Stimulated activated CD4-positive, alpha-beta T cell treated with anti-CD3 and anti-CD28 coated beads, Interleukin-2, amount 100 ng/mL, for 4 hours (primary cell): ENCODE measurements around the gene SMIM5.
"Not testable (repeated sequence)": the region's sequence is repeated elsewhere in the genome, so short reads cannot be mapped to it uniquely, and the experiment has no call there.

Experiments
- DNase-seq: peaks from one replicate; pipeline ENCODE4 v3.0.0-alpha.2; 2020; ENCODE audit warnings: low read depth

The SMIM5 gene

DNA sequence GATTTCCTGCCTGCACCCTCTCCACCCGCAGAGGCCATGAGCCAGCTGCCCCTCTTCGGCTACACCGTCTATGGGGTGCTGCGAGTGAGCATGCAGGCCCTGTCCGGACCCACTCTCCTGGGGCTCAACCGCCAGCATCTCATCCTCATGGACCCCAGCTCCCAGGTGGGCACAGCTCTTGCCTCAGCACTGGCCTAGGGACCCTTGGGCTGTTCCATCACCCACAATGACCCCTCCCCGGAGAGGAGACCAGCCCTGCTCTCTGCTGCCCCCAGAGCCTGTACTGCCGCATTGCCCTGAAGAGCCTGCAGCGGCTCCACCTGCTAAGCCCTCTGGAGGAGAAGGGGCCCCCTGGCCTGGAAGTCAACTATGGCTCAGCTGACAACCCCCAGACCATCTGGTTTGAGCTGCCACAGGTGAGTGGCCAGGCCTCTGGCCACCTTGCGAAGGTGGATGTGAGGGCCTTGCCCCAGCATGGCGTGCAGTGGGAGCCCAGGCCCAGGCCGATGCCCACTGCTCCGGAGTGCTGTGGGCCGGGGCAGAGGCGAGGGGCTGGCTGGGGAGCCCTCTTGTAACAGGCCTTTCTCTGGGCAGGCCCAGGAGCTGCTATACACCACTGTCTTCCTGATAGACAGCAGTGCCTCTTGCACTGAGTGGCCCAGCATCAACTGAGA lies 7.3 kb upstream of the SMIM5 start:
- DNase-seq, result no peak

DNA sequence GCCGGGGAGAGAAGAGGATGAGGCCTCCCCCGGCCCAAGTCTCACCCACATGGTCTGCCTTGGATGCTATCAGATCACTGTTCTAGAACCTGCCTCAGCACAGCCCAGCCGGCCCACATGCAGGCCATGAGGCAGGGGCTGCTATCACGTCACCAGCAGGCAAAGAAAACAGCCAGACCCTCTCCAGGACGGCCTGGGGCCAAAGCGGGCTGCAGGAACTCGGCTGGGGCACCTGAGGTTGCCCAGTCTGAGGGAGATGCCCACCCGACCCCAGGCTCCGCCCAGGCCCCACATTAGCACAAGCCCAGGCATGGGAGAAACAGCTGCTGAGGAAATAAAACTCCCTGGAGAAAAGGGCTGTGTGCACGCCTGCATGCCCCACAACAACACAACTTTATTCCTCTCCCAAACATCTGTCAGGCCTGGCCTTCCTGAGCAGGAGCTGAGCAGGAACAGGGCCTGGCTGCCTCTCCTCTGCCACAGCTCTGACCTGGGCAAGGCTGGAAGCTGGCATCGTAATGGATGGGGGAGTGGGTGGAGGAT lies 6.7 kb upstream of the SMIM5 start:
- no peak for DNase-seq

DNA sequence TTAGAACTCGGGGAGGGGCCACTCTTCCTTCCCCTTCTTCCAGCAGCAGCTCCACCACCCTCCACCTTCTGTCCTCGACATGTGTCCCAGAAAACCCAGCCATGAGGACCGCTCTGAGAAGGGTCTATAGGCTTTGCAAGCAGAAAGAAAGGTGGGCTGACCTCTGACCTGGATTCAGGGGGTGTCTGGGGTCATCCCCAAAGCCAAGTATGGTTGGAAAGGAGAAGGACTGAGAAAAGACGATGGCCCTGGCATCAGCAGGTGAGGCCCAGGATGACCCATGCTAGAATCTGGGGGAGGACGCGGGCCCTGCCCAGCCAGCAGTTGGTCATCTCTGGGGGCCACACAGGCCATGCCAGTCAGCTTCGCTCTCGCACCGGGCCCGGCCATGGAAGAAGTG lies 6.1 kb upstream of the SMIM5 start:
- DNase-seq, result no peak

- DNase-seq, result no peak
Measured at GRCh38 chr17:75628425-75628824, 4.8 kb upstream of the SMIM5 start.

GRCh38 chr17:75629157-75629556 lies 4.1 kb upstream of the SMIM5 start:
- DNase-seq, result no peak

- DNase-seq, result no peak
Measured at GRCh38 chr17:75630071-75630917, 2.9 kb upstream of the SMIM5 start.

DNA sequence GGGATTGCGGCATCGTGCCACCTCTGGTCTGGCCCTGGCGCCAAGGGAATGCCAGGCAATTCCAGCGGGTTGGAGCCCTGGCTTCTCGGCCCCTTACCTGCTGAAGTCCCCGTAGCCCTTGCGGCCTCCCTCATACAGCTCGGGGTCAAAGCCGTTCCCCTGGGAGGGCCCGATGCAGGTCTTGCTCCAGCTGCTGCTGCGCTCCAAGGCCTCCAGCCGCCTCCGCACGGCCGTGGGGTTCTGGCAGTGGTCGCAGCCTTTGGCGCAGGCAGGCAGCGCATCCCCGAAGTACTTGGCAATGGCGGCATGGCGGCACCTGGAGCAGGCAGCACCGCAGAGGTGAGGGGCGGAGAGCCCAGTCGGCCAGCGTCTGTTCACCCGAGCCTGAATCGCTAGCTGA lies 1.9 kb upstream of the SMIM5 start:
- no peak for DNase-seq

GRCh38 chr17:75632428-75632827 lies 806 bp upstream of the SMIM5 start:
- DNase-seq, result no peak

- DNase-seq, result peak; percentile 33
Measured at GRCh38 chr17:75633486-75634375, 497 bp downstream of the SMIM5 start.

- DNase-seq, result no peak
Measured at GRCh38 chr17:75634376-75634740, 1.1 kb downstream of the SMIM5 start.

- DNase-seq, result no peak
Measured at GRCh38 chr17:75634754-75635609, 1.7 kb downstream of the SMIM5 start.

DNA sequence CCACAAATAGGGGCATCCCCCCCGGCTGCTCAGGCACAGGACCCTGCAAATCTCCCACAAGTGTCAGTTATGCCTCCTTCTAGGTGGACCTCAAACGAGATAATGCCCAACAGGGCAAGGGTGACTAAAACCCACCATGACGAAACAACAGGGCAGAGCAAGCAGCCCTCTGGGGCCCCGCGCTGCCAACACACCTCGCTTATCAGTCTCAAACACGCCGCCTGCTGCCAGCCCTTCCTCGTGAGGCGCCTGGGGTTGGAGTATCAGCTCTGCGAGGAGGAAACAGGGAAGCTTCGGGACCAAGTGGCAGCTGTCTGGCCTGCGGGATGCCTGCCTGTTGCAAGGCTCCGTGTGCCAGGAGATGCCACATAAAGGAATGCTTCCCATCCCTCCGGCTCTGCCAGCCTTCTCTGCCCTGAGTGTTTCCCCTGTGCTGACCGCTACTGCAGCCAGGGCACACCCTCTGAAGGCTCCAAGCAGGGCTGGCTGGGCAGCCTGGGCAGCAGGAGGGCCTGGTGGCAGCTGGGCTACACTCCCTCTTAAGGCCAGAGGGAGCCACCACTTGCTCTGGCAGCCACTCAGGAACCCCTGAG lies 2.5 kb downstream of the SMIM5 start:
- DNase-seq, result no peak

DNA sequence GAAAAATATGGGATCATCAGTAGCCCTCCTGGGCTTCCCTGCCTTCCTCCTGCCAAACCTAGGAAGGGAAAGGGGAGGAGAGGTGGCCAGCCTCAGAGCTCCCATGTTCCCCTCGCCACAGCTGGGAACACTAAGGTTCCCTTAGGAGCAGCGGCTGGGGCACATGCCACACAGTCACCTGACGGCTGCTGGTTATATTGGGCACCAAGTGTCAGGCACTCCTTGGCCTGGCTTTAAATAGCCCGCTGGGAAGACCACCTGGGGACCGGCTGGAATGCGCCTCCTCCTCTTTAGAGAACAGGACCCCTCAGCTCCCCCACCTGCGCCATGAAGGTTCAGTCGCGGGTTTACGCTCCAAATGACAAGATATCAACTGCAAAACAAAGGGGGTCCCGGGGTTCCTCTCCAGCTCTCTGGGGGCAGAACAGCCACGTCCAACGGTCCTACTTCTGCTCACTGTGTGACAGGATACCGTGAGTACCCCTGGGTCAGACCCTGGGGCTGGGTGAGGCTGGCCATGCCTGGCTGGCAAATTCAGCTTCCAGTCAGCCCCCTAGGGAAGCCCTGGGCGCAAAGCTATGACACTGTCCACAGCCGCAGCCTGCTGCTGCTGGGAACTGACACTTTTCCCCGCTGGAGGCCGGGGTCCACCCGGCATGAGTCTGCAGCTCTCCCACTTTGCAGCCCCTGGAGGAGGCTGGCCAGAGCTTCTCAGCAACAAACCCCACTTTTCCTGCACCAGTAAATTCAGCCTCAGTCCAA lies 3.3 kb downstream of the SMIM5 start:
- DNase-seq, result no peak

- DNase-seq, result no peak
Measured at GRCh38 chr17:75637143-75637538, 3.9 kb downstream of the SMIM5 start.

- DNase-seq, result no peak
Measured at GRCh38 chr17:75637551-75637950, 4.3 kb downstream of the SMIM5 start.

DNA sequence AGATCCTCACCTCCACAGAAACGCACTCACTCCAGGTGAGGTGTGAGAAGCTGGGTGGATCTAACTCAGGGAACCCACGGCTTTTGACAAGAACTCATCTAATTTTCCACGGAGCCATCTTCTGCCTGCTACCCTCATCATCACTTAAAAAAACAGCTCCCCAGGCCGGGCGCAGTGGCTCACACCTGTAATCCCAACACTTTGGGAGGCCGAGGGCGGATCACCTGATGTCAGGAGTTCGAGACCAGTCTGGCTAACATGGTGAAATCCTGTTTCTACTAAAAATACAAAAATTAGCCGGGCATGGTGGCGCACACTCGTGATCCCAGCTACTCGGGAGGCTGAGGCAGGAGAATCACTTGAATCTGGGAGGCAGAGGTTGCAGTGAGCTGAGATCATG lies 4.8 kb downstream of the SMIM5 start:
- not testable (repeated sequence) for DNase-seq

DNA sequence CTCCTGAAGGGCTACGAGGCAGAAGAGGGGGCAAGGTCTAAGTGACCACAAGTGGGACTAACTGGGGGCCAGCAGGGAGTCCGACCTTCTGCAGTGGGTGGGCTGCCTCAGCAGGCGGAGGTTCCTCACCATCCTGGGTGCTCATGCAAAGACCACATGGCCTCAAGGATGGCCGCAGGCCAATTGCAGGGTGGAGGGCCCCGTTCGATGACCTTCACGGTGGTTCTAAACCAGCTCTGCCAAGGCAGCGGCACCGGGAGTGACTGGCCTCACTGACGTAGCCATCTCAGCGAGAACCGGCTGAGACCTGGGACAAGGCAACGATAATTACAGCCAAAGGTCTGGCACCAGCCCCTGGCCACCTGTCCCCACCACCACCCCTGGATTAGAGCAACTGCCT lies 5.7 kb downstream of the SMIM5 start:
- DNase-seq, result no peak

GRCh38 chr17:75639327-75639726 lies 6.1 kb downstream of the SMIM5 start:
- no peak for DNase-seq

DNA sequence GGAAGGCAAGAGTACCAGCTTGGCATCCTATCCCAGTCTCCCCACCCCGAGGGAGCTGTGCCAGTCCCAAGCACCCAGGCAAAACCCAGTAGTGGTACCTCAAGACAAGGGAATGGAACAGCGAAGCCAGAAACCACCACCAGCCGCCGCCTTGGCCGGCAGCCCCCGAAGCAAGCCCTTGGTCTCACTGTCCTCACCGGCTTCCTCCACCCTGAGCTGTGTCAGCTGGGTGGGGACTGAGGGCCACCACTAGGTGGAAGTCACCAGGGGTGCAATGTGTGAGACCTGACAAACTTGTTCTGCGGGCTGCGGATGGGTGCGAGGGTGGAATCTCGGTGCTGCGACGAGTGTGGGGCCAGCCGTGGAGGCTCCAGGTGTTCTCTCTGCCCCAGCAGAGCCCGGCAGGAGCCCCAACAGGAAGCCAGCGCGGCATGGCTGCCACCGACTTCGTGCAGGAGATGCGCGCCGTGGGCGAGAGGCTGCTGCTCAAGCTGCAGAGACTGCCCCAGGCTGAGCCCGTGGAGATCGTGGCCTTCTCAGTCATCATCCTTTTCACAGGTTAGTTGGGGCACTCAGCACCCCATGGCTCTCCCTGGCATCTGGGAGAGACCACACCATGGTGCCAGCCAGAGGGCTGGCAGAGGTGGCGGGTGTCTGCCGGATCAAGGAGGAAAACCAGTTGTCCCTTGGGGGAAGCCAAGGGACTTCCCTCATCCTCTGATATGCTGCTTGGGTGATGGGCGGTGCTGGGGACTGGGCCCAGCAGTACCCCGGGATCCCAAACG lies 6.7 kb downstream of the SMIM5 start:
- DNase-seq, result no peak
